ENCODE measurements around the gene RAI2.
"Not testable (repeated sequence)": the region's sequence is repeated elsewhere in the genome, so short reads cannot be mapped to it uniquely, and the experiment has no call there.

The RAI2 gene

GRCh38 chrX:17828171-17828570 lies 32.9 kb downstream of the RAI2 start:
- no peak for DNase-seq (ENCODE audit: low spot score)

- DNase-seq (ENCODE audit: low spot score) = no peak
Observed at GRCh38 chrX:17826609-17827496, 34.2 kb downstream of the RAI2 start.

- DNase-seq (ENCODE audit: low spot score) = no peak
Observed at GRCh38 chrX:17824980-17825379, 36.1 kb downstream of the RAI2 start.

GRCh38 chrX:17822351-17822750 lies 38.7 kb downstream of the RAI2 start:
- DNase-seq (ENCODE audit: low spot score) = no peak

- no peak for DNase-seq (ENCODE audit: low spot score)
Observed at GRCh38 chrX:17820100-17820499, 41.0 kb downstream of the RAI2 start.

- no peak for DNase-seq (ENCODE audit: low spot score)
Observed at GRCh38 chrX:17818726-17819125, 42.4 kb downstream of the RAI2 start.

GRCh38 chrX:17817251-17817650 lies 43.8 kb downstream of the RAI2 start:
- no peak for DNase-seq (ENCODE audit: low spot score)

- no peak for DNase-seq (ENCODE audit: low spot score)
Observed at GRCh38 chrX:17814557-17814956, 46.5 kb downstream of the RAI2 start.

GRCh38 chrX:17814059-17814458 lies 47.0 kb downstream of the RAI2 start:
- no peak for DNase-seq (ENCODE audit: low spot score)

GRCh38 chrX:17813277-17813676 lies 47.8 kb downstream of the RAI2 start:
- DNase-seq (ENCODE audit: low spot score) = no peak

- no peak for DNase-seq (ENCODE audit: low spot score)
Observed at GRCh38 chrX:17812763-17813162, 48.3 kb downstream of the RAI2 start.

GRCh38 chrX:17809984-17810383 lies 51.1 kb downstream of the RAI2 start:
- DNase-seq (ENCODE audit: low spot score) = no peak

- no peak for DNase-seq (ENCODE audit: low spot score)
Observed at GRCh38 chrX:17809273-17809672, 51.8 kb downstream of the RAI2 start.

- DNase-seq (ENCODE audit: low spot score) = no peak
Observed at GRCh38 chrX:17805120-17805519, 56.0 kb downstream of the RAI2 start.

- DNase-seq (ENCODE audit: low spot score) = no peak
Observed at GRCh38 chrX:17803449-17803848, 57.6 kb downstream of the RAI2 start.

- DNase-seq (ENCODE audit: low spot score) = no peak
Observed at GRCh38 chrX:17802756-17803155, 58.3 kb downstream of the RAI2 start.

GRCh38 chrX:17801431-17801830 lies 59.7 kb downstream of the RAI2 start:
- DNase-seq (ENCODE audit: low spot score) = no peak

- no peak for DNase-seq (ENCODE audit: low spot score)
Observed at GRCh38 chrX:17798921-17799320, 62.2 kb downstream of the RAI2 start.

GRCh38 chrX:17792826-17793225 lies 68.3 kb downstream of the RAI2 start:
- DNase-seq (ENCODE audit: low spot score) = no peak

GRCh38 chrX:17788956-17789562 lies 72.0 kb downstream of the RAI2 start:
- no peak for DNase-seq (ENCODE audit: low spot score)

- peak; percentile 19 for DNase-seq (ENCODE audit: low spot score)
Observed at GRCh38 chrX:17788439-17788838, 72.7 kb downstream of the RAI2 start.

GRCh38 chrX:17787557-17787956 lies 73.5 kb downstream of the RAI2 start:
- no peak for DNase-seq (ENCODE audit: low spot score)

GRCh38 chrX:17786554-17787347 lies 74.3 kb downstream of the RAI2 start:
- not testable (repeated sequence) for DNase-seq (ENCODE audit: low spot score)

All from CD4-positive, alpha-beta T cell treated with Interleukin-15 for 4 hours (primary cell).